ENCODE measurements around the gene SHANK1.
A peak's percentile ranks its signal among the peaks of the same experiment; 100 is the strongest.

SHANK1 gene

GRCh38 chr19:50679177-50680125 lies 40.2 kb downstream of the SHANK1 start:
- peak; percentile 89 for DNase-seq

DNA sequence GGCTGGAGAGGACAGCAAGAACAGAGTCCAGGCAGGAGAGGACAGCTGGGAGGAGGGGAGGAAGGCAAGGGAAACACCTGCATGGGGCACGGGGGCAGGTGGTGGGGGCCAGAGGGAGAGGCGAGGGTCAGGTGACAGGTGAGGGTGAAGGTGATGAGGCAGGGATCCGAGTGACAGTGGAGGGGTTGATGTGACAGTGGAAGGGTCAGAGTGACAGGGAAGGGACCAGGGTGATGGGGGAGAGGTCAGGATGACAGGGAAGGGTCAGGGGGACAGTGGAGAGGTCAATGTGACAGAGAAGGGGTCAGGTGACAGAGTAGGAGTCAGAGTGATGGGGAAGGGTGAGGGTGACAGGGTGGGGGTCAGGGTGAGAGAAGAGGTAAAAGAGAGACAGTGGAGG lies 41.3 kb downstream of the SHANK1 start:
- DNase-seq = no peak

- no peak for DNase-seq
Measured at GRCh38 chr19:50677636-50678035, 42.0 kb downstream of the SHANK1 start.

- no peak for DNase-seq
Measured at GRCh38 chr19:50676625-50677197, 42.9 kb downstream of the SHANK1 start.

DNA sequence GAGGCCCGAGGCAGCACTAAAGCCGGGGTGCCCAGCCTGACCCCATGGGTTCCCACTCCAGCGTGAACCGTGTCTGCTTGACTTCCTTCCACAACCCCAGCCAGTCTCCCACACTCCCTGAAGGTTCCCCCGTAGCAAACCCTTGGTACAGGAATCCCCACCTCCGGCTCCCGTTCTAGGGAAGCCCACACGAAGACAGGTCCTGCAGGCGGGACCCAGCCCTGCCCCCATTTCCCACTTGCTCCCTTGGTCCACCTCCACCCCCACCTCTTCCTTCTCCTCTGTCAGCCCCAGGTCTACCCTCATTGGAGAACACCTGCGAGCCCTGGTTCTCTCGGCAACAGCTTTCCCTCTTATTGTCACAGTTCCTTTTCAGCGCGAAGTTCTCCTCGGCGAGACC lies 46.5 kb downstream of the SHANK1 start:
- no peak for DNase-seq

DNA sequence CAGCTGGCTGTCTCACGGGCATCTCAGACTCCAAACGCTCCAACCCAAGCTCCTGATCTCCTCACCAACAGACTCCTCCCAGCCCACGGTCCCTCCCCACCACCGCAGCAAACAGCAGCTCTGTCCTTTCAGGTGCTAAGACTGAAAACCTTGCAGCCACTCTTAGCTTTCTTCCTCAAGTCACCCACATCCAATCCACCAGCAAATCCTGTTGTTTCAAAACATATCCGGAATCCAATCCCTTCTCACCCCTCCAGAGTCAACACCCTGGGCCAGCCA lies 49.6 kb downstream of the SHANK1 start:
- no peak for DNase-seq

DNA sequence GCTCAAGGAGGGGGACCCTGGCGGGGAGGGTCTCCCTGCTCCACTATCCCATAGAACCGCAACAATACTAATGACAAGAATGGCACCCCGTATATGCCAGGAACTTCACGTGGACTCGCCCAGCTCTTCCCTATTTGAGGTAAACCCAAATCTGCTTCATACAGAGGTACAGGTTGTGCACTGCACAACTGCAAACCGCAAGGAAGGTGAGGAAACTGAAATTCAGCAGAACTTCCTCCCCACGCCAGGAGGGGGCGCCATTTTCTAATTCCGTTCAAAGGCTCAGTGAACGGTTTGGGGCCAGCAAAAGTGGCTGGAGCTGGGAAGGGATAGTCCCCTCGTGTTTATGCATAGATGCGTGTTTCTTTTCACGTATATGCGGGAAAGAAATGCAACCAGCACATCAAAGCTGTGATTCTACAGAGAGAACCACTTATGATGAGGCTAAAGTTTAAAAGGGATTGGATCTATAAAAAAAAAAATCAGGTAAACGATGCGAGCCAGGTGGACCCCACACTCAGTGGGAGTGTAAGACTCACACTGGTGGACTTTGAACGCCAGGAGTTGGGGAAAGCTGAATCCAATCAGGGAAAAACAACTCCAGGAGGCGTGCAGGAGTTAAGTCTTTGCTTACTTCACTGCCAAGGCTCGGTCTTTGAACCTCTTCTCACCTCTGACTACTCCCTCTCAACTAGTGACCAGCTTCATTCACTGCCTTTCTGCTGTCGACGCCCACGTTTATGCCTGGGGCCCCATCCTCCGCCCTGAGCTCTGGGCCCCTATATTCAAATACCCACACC lies 50.1 kb downstream of the SHANK1 start:
- DNase-seq = no peak

DNA sequence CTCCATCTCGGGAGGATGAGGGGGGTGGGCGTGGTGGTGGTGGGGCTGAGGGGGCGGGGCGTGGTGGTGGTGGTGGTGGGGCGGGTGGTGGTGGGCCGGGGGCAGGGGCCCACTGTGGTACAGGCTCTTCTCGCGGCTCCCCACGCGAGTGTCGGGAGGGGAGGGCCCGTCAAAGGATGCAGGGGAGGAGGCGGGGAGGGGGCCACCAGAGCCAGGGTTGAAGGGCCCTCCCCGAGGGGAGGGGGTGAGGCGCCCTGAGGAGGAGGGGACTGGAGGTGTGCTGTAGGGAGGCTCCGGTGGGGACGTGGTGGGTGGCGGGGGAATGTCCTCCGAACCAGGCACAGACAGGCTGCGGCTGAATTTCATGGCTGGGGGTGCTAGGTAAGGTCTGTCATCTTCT lies 50.7 kb downstream of the SHANK1 start:
- no peak for DNase-seq

GRCh38 chr19:50668416-50668815 lies 51.2 kb downstream of the SHANK1 start:
- no peak for DNase-seq

DNA sequence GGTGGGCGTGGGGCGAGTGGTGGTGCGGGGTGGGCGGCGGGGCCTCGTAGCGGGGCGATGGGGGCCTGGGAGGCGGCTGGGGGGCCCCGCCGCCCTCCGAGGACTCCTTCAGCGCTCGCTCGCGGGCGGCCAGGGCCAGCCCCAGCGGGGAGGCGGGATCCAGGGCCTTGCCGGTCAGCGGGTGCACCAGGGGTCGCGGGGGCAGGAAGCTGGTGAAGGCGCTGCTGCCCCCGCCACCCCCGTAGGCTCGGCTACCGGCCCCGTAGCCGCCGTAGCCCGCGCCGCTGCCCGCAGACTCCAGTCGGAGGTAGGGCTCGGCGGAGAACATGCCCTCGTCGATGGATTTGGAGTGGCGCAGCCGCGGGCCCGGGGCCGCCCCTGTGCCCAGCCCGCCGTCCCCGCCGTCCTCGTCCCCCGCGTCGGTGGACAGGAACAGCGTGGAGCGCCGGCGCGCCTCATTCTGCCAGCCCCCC lies 51.8 kb downstream of the SHANK1 start:
- no peak for DNase-seq

- no peak for DNase-seq
Measured at GRCh38 chr19:50667177-50667758, 52.3 kb downstream of the SHANK1 start.

DNA sequence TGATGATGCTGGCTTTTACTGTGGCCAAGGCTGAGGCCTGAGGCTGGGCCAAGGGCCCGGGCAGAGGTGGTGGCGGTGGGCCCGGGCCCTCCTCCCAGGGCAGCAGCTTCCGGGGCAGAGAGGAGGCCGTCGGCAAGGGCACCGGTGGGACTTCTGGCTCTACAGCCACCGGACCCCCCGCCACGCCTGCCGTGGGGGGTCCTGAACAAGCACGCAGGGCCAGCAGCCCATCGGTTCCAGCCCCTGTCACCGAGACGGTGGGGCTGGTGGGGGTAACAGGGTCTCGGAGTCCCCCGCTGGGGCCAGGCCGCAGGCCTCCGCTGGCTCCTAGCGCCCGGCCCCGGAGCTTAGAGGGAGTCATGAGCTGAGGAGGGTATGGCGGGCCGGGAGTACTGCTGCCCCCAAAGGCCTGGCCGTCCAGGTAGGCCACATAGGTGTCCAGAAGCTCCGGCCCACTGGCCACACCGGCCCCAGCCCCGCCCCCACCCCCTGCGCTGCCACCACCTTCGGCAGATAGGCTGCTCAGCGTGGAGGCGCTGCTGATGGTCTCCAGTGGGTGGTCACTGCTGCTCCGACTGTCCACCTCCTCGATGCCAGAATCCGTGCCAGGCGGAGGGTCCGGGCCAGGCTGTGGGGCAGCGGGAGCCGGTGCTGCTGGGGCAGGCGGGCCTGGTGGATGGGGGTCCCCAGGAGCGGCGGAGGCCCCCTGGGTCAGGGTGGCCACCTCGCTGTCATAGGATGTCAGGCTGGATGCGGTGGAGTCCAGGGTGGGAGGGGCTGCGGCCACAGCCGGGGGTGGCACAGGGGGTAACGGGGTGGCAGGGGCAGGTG lies 53.0 kb downstream of the SHANK1 start:
- no peak for DNase-seq

GRCh38 chr19:50664204-50664603 lies 55.4 kb downstream of the SHANK1 start:
- DNase-seq = no peak

- no peak for DNase-seq
Measured at GRCh38 chr19:50663482-50663790, 56.2 kb downstream of the SHANK1 start.

DNA sequence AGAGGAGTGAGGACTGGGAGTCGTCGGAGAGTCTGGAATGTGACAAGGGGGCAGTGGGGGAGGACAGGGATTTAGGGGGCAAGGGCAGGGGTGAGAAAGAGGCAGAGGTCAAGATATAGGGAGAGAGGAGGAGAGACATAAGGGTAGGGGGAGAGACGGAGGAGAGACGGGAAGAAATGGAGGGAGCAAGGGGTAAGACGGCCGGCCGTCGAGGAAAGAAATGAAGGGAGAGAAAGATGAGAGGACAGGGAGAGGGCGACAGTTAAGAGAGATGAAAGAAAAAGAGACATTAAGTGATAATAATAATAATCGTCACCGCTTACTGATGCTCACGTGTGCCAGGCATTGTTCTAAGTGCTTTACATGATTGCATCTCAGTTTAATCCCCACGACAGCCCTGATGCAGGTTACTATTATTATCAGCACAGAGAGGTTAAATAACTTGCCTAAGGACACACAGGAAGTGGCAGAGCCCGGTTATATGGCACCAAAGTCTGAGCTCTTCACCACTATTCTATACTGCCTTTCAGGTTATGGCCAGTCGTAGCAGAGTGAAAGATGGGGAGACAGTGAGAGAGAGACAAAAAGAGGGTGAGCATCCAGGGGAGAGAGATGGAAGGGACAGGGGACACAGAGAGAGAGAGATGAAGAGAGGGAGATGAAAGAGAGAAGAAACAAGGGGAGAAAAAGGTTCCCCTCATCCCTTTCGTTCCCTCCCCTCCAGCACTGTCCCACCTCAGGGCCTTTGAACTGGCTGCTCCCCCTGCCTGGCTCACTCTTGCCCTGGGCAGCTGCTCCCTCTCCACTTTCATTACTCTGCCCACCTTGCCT lies 56.7 kb downstream of the SHANK1 start:
- DNase-seq = no peak

GRCh38 chr19:50661766-50662650 lies 57.6 kb downstream of the SHANK1 start:
- no peak for DNase-seq

DNA sequence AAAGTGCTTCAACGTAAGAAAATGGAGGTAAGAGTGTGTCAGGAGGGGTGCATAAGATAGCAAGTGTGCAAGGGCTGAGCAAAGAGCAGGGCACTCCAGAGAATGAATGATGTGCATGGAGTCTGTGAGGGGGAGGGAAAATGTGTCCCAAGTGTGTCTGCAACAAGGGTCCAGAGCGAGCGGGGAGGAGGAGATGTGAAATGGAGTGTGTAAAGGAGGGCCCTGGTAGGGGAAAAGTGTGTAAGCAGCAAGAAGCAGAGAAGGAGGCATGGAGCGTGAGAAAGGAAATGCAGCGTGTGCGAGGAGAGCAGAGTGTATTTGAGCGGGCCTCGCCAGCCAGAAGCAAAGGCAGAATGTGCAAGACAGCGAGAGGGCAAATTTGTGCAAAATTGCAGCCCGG lies 58.6 kb downstream of the SHANK1 start:
- no peak for DNase-seq

GRCh38 chr19:50660088-50660366 lies 59.6 kb downstream of the SHANK1 start:
- DNase-seq = no peak

DNA sequence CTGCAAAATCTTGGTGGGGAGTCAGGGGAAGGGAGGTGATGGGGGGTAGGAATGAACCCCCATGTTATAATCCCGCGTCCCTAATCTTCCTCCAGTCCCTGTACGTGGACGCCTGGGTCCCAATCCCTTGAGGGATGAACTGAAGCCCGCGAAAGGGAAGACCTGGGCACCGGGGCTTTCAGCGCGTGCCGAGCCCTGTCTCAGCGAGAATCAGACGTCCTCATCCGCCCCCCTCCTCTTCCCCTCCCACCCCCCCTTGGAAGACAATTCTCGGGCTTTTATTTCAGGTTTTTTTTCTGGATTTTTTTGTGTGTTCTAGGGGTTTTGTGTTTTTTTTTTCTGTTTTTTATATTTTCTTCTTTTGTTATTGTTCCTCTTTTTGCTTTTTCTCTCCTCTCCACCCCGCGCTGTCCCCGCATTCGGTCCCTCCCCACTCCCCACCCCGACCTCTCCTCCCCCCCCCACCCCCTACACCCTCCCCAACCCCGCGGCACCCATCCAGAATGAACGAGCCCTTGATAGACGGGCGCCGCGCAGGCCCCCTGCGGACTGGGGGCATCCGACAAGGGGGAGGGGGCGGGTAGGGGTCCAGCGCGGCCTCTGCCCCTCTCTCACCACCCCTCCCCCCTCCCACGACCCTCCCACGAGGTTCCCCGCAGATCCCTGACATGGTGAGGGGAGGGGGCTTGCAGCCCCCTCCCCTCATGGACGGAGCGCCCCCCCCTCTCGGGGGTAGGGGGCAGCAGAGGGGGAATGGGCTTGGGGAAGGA lies 60.1 kb downstream of the SHANK1 start:
- DNase-seq = no peak
